Measurements from ENCODE around the gene OR10Z1.

The OR10Z1 gene, protein sequence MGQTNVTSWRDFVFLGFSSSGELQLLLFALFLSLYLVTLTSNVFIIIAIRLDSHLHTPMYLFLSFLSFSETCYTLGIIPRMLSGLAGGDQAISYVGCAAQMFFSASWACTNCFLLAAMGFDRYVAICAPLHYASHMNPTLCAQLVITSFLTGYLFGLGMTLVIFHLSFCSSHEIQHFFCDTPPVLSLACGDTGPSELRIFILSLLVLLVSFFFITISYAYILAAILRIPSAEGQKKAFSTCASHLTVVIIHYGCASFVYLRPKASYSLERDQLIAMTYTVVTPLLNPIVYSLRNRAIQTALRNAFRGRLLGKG

GRCh38 chr1:158604968-158605367 lies at the start of gene OR10Z1:
Gene OR10Z1 (plus strand): TSS chr1:158605268. CDS start chr1:158606439, 1,171 bp downstream.
- DNase-seq (ENCODE audit: low read depth), result no peak

DNA sequence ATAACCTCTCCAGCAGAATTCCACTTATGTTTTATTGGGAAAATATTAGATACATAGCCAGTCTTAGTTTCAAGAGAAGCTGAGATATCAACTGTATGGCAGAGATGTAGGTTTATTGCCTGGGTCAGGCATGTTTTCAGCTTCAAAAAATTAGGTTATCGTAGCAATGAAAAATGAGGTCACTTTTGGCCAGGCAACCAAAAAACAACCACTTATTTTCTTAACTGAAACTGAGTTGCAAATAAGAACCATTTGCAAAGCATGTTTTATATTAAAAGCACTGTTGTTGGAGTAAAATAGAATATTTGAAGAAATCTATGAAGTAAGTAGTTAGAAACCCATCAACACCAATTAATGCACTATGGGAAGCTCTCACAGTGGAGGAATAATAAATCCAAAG lies 45.4 kb upstream of the OR10Z1 start:
- no peak for DNase-seq (ENCODE audit: low read depth)

DNA sequence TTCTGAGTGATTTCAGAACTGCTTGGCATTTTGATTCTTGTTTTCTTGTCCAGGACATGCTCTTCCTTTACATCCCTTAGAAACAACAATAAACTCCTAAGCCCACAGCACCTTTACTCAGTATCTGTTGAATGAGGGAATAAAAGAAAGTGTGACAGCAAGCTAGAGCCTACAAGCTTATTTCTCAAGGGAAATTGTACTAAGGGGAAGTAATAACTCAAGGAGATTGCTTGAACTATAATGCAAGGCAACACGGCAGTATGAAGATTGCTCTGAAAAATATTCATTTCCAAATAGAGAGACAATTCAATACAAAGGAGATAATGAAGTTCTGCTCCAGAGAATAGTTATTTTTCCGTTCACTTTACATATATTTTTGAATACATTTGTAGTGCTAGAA lies 41.2 kb upstream of the OR10Z1 start:
- no peak for DNase-seq (ENCODE audit: low read depth)

DNA sequence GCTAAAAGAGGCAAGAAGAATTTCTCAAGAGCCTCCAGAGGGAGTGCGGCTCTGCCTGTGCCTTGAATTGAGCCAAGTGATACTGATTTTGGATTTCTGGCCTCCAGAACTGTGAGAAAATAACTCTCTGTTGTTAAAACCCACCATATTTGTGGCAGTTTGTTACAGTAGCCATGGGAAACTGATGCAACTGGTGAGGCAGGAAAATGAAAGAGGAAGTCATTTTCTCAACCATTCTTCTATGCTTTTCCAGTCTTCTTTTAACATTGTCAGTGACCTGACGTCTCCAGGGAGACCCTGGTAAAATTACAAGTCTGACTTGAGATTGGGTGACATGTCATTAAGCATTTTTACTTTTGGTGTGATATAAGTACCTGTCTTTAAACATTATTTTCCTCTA lies 40.5 kb upstream of the OR10Z1 start:
- no peak for DNase-seq (ENCODE audit: low read depth)

DNA sequence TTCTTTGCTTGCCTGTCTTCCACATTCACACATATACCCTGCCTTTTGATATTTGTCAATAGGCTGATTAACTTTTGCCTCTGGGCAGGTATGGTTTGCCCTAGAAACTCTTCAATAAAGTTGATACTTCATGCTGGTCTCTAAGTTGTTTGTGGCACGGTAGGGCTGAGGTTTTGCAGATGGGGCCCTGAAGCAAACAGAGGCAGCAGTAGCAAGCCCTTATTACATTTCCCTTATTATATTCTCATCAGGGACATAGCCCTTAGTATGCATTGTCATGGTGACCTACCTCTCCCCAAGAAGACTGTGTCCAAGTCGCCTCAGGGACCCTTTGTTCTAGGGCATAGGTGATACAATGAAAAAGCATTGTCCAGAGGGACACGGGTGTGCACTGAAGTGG lies 34.6 kb upstream of the OR10Z1 start, which contains the start of gene OR6P1:
Gene OR6P1, minus strand, starts transcription at position 101 of the 400 bp plus-strand sequence. CDS start 6,976 bp downstream, outside the sequence.
- no peak for DNase-seq (ENCODE audit: low read depth)

DNA sequence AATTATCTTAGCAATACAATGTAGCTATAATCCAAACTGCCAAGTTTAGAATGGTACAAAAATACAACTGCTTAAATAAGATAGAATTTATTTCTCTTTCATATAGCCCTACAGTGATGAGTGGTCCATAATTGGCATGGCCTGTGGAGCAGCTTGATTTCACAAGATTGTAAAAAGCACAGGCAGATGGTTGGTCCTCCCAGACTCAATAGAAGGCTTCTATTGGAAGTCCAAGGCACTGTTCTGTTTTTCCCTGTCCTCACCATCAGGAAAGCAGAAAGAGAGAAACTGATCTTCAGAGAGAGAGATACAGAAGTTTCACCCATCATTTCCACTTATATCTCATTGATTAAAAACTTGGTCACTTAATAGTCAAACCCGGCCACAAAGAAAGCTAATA lies 32.8 kb upstream of the OR10Z1 start:
- no peak for DNase-seq (ENCODE audit: low read depth)

DNA sequence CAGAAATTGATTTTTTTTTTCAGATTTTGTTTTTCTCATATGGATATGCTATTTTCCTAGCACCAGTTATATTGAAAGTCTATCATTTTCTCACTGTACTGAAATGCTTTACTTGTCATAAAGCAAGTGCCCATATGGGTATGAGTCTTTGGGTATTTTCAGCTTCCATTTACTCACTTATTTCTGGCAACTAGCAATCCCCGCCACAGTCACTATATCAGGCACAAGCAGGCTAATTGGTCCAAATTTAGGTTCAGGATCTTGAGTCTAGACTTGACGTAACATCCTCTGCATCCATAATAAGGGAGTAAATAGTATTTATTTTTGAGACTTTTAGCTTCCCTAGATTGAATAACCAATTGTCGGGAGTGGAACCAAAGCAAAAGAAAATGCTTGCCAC lies 27.5 kb upstream of the OR10Z1 start:
- DNase-seq (ENCODE audit: low read depth), result no peak

DNA sequence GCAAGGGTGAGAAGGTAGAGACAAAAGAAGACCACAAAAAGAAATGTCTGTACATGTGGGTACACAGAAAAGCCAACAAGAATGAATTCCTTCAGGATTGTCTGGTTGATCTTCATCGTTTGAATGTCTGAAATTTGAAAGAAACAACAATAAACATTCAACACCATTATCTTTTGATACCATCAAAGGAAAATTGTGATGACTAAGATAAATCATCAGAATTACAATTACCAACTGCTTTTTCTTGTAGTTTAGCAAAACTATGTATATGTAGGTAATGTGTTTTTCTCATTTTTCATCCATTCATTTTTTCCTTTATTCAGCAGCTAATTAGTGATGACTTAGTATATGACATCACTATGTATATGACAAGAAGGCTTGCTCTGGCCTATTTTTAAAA lies 25.3 kb upstream of the OR10Z1 start, which contains the start of gene OR10X1:
Gene OR10X1, minus strand, starts transcription at position 167 of the 400 bp plus-strand sequence. Its CDS starts 0 bp downstream, at position 167.
- DNase-seq (ENCODE audit: low read depth), result no peak

GRCh38 chr1:158583962-158584361 lies 21.1 kb upstream of the OR10Z1 start:
- no peak for DNase-seq (ENCODE audit: low read depth)

DNA sequence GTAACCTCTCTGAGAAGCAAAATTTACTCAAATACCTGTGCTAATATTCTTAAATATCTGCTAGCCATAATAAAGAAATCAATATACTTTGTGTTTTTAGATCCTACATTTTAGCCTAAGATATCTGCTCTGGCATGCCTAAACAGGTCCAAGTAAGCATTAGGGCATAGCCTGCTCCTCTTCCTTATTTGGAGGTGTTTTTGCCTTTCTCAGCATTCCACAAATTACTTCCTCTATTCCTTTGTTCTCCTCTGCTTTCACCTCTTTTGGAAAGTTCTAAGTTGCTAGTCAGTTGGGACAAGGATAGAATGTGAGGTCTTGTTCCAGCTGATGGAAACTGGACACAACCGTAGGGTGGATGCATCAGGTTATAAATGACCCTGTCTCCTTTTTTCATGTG lies 18.1 kb upstream of the OR10Z1 start:
- no peak for DNase-seq (ENCODE audit: low read depth)

GRCh38 chr1:158600735-158601134 lies 4.3 kb upstream of the OR10Z1 start:
- DNase-seq (ENCODE audit: low read depth), result no peak

DNA sequence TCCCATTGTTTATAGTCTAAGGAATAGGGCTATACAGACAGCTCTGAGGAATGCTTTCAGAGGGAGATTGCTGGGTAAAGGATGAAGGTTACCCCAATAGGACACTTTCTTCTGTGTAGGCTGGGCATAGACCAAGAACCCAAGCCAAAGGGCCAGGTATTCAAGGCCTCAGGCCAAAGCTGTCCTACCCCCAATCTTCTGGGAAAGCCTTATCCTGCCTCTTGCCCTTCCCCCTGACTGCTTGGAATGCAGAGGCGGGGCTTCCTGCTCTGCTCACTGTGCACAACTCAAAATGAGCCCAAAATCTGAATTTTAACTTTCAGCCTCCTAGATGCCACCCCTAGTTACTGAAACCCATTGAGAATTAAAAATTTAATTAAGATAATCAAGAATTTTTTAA lies 2.2 kb downstream of the OR10Z1 start:
- no peak for DNase-seq (ENCODE audit: low read depth)

DNA sequence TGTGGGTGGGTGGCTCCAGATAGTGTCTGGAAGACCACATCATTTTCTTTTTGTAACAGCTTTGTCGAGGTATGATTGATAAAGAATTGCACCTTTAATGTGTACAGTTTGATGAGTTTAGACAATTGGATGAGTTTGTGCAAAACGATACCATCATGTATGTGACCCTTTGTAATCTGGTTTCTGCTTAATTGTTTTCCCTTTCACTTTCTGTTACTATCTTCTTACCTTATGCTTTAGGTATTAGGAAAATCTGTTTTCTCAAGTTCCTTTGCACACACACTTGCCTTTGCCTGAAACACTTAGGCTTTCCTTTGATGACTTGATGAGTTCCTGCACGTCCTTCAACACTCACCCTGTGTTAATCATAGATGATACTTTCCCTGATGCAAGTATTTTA lies 6.8 kb downstream of the OR10Z1 start:
- no peak for DNase-seq (ENCODE audit: low read depth)

- DNase-seq (ENCODE audit: low read depth), result no peak
These were observed 8.7 kb downstream of the OR10Z1 start for GRCh38 chr1:158613764-158614163.

- no peak for DNase-seq (ENCODE audit: low read depth)
These were observed 33.1 kb downstream of the OR10Z1 start for GRCh38 chr1:158638146-158638545.

DNA sequence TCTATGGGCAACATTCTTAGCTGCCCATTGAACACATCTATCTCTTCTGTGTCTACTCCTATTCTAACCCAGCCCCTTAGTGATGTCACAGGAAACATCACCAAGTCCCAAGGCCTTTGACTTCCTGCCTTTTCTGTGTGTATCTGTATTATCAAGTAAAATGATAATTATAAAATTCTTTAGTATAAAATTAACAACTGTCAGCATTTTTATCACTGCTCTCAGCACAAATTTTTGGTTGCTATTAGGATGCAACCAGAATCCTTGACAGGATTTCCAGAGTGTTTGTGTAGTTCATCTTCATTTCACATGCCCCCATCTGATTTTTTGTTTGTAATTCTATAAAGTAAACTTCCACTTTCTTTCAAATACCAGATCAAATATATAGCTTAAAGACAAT lies 33.8 kb downstream of the OR10Z1 start:
- no peak for DNase-seq (ENCODE audit: low read depth)

DNA sequence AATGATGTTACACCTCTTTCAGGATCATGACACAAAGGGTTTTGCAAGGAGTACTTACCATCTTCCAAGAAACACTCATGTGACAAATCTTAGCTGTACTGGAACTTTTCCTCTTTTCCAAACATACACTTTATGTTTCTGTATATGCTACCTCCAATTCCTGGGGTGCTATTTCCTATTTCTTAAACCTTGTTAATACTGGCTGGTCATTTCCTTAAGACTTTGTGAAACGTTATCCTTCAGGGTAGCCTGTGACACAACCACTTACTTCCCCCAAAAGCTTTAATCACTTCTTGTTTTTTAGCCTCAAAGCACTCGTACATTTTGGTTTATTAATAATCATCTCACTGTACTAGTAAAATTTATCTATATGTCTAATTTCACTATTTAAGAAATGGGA lies 39.4 kb downstream of the OR10Z1 start:
- no peak for DNase-seq (ENCODE audit: low read depth)

GRCh38 chr1:158646465-158646864 lies 41.4 kb downstream of the OR10Z1 start:
- no peak for DNase-seq (ENCODE audit: low read depth)

- DNase-seq (ENCODE audit: low read depth), result no peak
These were observed 44.0 kb downstream of the OR10Z1 start for GRCh38 chr1:158649052-158649451.

DNA sequence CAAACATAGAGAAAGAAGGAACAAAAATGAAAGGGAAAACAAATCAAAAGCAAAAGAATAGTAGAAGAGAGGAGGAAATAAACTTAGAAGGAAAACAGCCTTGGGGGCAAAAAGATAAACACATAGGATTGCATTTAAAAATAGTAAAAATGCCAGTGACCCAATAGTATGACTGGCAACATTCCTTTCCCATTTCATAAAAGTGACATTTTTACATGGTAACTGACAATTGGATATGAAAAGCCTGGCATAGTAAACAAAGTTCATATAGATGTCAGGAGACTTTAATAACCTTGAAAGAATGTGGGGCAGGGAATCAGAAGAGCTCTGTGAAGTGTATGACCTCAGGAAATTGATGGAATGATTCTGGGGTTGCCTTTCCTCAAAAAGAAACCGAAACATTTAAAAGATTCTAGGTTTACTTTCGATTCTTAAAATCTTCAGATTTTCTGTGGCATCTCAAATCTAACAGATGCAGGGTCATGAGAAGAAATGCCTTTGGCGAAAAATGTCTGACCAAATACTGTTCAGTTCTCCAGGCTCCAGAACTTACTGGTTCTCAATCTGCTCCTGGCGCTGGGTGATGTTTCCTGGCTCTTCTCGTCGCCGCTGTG lies 47.8 kb downstream of the OR10Z1 start:
- DNase-seq (ENCODE audit: low read depth), result no peak

GRCh38 chr1:158654086-158654485 lies 49.0 kb downstream of the OR10Z1 start:
- no peak for DNase-seq (ENCODE audit: low read depth)

GRCh38 chr1:158654571-158654970 lies 49.5 kb downstream of the OR10Z1 start:
- no peak for DNase-seq (ENCODE audit: low read depth)
